LHCN-M2 (cell line): Measurements from ENCODE around the gene ARID1A. TPM values are rescaled to one million over a fixed set of nuclear protein-coding genes. Genes with fewer than 3 reads are reported as not detected.

Experiments used
- DNase-seq: peaks from one replicate; pipeline ENCODE4 v3.0.0-alpha.2; 2012; ENCODE audit warnings: low read depth
- total RNA-seq: library from RNA; depleted of rRNA; stranded (reverse); fragments of >200 nt; gene quantifications from 2 replicates; pipeline ENCODE4 v1.2.3, GENCODE V29; 2014

Gene ARID1A
- total RNA-seq, 1 experiment from 2014 or later: 21.6 TPM

DNA sequence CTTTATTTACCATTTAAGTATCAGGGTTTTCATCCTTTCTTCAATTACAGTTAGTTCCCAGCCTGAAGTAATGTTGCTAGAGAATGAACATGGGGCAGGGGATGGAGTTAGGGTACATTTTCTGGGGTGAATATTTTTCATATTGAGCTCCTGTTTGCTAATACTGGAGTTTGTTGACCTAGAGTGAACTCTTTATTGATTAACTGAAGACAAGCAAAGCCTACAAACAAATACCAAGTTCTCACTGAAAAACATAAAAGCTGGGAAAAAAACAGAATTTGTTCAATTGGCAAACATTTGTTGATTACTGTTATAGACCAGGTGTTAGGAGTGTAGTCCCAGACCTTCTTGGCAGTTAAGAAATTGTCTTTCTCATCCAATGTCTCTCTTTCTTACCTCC lies 63.7 kb downstream of the ARID1A start:
- no peak for DNase-seq

DNA sequence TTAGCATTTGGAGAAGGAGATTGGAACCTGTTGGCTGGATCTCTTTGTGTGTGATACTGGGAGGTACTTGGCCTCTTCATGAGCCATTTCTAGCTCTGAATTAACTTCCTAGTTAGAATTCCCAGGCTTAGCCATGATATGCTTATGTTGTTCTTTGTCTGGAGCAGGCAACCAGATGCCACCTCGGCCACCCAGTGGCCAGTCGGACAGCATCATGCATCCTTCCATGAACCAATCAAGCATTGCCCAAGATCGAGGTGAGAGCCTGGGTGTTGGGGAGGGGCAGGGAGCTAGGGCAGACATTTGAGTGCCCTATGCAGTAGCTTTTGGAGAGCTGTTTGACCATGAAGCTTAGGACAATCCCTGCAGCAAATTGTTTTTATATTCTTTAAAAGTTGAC lies 65.4 kb downstream of the ARID1A start:
- DNase-seq: peak; percentile 25

DNA sequence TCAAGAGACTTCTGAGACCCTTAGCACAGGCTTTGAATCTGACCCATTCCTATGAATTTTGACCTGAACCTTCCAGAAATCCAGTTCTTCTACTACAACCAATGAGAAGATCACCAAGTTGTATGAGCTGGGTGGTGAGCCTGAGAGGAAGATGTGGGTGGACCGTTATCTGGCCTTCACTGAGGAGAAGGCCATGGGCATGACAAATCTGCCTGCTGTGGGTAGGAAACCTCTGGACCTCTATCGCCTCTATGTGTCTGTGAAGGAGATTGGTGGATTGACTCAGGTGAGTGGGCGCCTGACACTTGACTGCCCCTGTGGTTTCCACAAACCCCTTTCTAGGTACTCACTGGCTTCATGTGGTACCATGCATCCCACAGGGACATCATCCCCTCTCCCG lies 71.9 kb downstream of the ARID1A start:
- DNase-seq: no peak

DNA sequence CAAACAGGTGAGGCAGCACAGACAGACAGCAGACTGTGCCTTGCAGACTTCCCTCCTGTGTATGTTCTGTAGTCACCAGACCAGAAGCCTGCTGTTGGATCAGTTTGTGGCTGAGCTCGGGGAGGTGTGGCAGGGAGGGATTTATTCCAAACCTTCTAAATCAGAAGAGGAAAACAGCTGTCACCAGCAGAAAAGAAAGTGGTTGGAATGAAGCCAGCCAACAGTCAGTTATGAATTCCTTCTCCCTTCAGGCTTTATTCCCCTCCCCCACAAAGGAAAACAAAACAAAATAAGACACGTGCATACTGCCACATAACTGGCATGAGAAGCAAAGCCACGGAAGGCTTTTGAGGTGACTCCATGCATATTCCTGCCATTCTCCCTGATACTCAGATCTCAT lies 72.9 kb downstream of the ARID1A start:
- peak; percentile 98 for DNase-seq

DNA sequence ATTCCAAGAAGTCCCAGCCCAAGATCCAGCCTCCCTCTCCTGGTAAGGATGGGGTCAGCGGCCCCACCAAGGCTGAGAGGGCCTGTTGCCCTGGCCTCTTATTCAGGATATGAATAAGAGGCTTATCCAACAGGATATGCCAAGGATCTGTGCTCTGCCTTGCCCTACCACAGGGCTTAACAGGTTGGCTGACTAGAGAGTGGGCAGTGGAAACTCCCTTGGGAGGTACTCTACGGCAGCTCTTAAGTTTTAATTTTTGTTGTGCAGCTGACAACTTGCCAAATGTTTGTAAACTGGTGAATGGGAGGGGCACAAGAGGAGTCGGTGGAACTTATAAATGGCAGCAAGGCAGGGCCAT lies 75.4 kb downstream of the ARID1A start:
- DNase-seq: no peak

DNA sequence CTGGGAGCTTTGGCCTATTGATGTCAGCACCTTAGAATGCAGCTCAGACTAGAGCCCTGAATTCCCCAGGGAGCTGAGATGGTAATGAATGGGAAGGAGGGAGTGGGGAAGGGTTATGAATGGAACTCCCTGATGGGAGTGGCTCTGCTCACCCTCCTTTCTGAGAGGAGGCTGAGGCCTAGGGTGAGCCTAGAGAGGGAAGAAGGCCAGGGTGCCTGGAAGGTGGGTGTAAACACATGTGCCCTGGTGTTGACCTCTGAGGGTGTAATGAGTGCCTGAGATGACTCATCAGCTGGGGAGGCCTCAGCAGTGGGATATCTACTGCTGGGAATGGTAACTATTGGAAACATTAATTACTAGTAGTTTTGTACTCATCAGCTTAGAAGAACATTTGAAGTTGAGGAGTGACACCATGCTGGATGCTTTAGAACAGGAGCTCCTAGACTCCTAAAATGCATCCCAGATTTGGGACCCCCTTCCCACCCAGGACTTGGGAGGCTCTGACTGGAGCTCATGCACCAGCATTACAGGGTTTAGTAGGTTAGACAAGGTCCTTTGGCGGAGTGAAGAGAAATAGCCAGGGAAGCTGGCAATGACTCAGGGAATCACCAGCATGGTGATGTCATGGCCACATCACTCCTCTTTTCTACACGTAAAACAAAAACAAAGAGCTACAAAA lies 76.0 kb downstream of the ARID1A start:
- DNase-seq: peak; percentile 94

GRCh38 chr1:26772687-26773086 lies 76.9 kb downstream of the ARID1A start:
- peak; percentile 89 for DNase-seq

DNA sequence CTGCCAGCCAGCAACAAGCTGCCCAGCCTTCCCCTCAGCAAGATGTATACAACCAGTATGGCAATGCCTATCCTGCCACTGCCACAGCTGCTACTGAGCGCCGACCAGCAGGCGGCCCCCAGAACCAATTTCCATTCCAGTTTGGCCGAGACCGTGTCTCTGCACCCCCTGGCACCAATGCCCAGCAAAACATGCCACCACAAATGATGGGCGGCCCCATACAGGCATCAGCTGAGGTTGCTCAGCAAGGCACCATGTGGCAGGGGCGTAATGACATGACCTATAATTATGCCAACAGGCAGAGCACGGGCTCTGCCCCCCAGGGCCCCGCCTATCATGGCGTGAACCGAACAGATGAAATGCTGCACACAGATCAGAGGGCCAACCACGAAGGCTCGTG lies 78.6 kb downstream of the ARID1A start:
- no peak for DNase-seq

DNA sequence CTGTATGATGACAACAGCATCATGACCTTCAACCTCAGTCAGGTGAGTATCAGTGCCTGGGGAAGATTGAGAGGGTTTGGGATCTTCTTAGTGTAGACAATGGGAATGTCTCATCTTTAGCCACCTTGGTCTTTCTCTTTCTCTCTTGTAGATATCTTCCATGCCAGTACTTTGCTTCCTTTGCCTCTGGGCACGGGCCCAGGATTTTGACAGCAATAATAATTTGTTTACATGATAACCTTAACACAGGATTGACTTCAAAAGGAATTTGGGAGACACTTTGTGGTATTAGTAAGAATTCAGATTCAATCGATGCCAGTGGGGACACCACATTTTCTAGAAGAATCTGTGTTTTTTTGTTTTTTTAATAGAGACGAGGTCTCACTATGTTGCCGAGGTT lies 79.9 kb downstream of the ARID1A start:
- no peak for DNase-seq

DNA sequence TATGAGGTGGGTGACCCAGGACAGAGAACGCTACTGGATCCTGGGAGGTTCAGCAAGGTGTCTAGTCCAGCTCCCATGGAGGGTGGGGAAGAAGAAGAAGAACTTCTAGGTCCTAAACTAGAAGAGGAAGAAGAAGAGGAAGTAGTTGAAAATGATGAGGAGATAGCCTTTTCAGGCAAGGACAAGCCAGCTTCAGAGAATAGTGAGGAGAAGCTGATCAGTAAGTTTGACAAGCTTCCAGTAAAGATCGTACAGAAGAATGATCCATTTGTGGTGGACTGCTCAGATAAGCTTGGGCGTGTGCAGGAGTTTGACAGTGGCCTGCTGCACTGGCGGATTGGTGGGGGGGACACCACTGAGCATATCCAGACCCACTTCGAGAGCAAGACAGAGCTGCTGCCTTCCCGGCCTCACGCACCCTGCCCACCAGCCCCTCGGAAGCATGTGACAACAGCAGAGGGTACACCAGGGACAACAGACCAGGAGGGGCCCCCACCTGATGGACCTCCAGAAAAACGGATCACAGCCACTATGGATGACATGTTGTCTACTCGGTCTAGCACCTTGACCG lies 83.4 kb downstream of the ARID1A start:
- DNase-seq: no peak

DNA sequence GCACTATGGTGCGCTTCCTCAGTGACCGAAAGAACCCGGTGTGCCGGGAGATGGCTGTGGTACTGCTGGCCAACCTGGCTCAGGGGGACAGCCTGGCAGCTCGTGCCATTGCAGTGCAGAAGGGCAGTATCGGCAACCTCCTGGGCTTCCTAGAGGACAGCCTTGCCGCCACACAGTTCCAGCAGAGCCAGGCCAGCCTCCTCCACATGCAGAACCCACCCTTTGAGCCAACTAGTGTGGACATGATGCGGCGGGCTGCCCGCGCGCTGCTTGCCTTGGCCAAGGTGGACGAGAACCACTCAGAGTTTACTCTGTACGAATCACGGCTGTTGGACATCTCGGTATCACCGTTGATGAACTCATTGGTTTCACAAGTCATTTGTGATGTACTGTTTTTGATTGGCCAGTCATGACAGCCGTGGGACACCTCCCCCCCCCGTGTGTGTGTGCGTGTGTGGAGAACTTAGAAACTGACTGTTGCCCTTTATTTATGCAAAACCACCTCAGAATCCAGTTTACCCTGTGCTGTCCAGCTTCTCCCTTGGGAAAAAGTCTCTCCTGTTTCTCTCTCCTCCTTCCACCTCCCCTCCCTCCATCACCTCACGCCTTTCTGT lies 84.6 kb downstream of the ARID1A start:
- no peak for DNase-seq

GRCh38 chr1:26781206-26781825 lies 85.5 kb downstream of the ARID1A start:
- DNase-seq: no peak

GRCh38 chr1:26782521-26783212 lies 86.9 kb downstream of the ARID1A start:
- DNase-seq: no peak

GRCh38 chr1:26783646-26784022 lies 87.8 kb downstream of the ARID1A start:
- no peak for DNase-seq

DNA sequence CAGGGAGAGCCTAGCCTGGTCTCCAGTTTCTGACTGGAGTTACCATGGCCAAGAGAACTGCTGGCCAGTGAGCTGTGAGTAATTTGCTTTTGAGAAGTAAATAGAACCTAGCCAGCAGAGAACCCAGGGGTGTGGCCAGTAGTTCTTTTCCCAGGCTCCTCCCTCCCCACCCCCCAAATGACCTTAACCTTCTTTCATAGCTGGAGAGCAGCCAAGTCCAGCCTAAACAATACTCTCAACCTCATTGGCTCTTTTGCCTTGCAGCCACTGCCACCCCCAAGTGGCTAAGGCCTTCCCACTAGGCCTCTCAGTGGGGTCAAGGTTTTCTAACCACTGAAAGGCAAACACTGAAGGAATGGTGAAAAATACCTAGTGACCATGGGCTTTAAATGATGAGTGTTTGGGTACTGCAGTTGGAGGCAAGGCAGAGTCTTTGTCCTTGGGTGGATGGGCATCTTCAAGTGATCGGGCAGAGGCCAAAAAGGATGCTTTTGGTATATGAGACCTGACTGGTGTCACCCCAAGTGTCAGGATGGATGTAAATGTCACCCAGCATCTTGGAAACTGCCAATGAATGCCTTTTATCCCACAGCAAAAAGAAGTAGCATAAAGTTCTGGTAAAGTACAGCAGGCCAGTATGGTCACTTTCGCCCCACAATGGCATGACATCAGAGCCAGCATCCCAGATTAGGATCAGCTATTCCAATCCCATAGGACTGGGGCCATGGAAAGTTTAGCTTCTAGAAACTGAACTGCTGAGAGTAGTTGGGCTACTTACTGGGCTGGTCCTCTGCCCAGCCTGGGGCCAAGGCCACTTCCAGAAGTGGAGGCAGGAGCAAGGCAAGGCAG lies 88.4 kb downstream of the ARID1A start:
- peak; percentile 69 for DNase-seq

DNA sequence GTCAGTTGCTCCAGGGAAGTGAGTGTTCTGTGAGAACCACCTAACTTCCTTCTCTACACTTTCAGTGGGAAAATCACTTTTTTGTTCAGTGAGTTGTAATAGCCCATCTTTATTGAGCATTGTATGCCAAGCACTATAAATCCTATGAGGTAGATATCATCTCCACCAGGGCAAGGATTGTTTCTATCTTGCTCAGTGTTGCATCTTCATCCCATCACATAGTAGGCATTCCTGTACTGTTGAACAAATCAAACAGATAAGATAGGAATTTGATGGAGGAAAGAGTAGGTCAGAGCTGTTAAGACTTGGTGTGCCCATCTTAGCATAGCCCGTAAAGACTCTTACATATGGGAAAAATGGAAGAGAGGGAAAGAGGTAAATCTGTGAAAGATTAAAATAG lies 89.1 kb downstream of the ARID1A start:
- no peak for DNase-seq

DNA sequence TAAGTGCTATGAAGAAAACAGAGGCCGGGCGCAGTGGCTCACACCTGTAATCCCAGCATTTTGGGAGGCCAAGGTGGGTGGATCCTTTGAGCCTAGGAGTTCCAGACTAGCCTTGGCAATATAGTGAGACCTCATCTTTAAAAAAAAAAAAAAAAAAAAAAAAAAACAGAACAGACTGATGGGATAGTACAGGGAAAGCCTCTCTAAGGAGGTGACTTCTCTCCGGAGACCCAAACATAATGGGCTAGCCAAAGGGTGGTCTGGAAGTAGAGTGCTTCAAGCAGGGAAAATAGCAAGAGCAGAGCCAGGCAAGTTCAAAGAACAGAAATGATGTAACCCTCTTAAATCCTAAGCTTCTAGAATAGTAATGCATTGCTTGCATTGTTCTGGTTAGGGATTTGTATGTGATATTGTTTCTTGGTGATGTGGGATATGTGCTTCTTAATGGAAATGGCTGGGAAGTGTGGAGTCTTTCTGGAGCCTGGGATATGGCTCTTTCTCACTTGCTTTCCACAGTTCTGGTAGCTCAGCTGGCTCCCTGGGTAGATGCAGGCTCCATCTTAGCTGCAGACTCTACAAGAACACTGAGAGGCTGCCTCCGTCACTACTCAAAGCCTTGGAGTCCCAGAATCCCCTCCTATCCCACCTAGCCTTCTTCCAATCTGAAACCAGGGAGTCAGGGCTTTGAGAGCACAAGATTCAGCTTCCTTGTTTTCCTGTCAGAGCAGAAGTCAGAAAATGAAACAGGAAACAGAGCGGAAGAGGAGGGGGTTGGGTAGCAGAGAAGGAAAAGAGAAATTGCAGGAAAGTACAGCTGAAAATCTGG lies 90.0 kb downstream of the ARID1A start:
- DNase-seq: peak; percentile 32

DNA sequence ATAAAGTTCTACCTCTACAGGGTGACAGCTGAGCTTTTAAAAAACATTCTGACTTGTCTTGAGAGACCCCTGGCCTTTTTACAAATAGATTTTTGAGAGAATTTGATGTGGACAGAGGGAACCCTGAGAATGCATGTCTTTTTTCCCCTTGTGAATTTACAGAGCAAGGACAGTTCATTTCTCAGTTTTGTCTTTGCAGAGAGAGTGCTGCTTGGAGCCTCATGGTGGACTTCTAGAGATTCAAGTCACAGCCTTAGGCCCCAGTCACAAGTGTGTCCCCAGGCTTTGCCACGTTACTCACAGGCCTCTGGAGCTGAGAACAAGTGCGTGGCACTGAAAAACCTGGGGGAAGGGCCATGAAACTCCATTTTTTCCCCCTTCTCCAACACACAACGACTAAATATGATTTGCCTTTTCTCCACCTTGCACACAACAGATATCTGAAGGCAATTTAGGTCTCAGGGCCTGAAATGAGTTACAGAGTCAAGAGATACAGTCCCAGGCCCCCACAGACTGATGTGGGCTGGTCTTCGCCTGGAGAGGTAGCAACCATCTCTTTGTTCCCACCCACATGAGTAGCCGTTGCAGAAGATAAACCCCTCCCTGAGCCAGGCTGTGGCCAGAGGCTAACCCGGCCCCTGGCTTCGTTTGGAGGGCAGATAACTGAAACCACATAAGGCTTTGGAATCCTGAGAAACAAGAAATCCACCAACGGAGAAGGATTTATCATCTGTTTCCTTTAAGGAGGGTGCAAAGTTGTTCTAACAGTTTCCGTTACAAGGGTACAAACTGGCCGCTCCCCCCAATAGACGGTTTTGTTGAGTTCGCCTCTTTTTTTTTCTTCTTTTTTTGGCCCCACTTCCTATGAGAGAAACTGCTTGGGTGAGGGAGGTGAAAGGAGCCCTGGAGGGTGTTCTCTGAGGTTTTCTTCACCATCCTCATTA lies 90.9 kb downstream of the ARID1A start:
- DNase-seq: peak; percentile 84

- DNase-seq: peak; percentile 49
These were observed 91.5 kb downstream of the ARID1A start for GRCh38 chr1:26787381-26787705.
